ENCODE measurements around the gene HNRNPH3.

HNRNPH3 gene

DNA sequence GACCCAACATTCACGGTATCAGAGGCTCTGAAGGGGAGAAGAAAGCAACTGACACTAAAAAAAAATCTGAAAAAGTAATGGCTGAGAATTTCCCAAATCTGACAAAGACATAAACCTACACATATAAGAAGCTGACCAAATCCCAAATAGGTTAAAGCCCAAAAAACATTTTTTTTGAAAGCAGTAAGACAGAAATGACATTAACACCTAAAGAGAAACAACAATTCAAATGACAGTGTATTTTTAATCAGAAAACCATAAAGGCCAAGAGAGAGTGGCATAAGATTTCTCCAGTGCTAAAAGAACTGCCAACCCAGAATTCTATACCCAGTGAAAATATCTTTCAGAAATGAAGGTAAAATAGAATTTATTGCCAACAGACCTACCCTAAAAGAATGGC lies 39.7 kb downstream of the HNRNPH3 start:
- no peak overlapping the region for H3K23ac ChIP-seq (ENCODE audit: low read length)
- no peak overlapping the region for H4K12ac ChIP-seq (ENCODE audit: low read depth, low read length)
- H3K4me1 ChIP-seq (ENCODE audit: control insufficient read depth in 1 of 2, insufficient read depth in 2 of 2, low read length in 2 of 2) = no peaks in the 10 kb centered on the region
- H3K36me3 ChIP-seq (ENCODE audit: control insufficient read depth in 1 of 2, insufficient read depth in 2 of 2, low read length in 2 of 2) = peaks cover 17 to 27% of the 10 kb centered on the region in 2 experiments
- no peak overlapping the region for H3K14ac ChIP-seq (ENCODE audit: low read length)
- no peak overlapping the region for H4K8ac ChIP-seq (ENCODE audit: low read depth, low read length)
- no peak overlapping the region for H2BK5ac ChIP-seq (ENCODE audit: low read depth, low read length, poor library complexity)
- H3K4me3 ChIP-seq (ENCODE audit: low read depth, low read length) = no peak overlapping the region
- no peak overlapping the region for H3K27ac ChIP-seq (ENCODE audit: low read depth, low read length)
- no peak for DNase-seq
- no peak overlapping the region for H3K9ac ChIP-seq (ENCODE audit: low read length)
- H2BK120ac ChIP-seq (ENCODE audit: insufficient read depth, low read length, poor library complexity) = no peak overlapping the region
- no peaks in the 10 kb centered on the region for H3K27me3 ChIP-seq (ENCODE audit: insufficient read depth, low read length)
- H3K18ac ChIP-seq (ENCODE audit: low read length) = no peak overlapping the region
- no peaks in the 10 kb centered on the region for H3K79me1 ChIP-seq (ENCODE audit: low read length)
- H3K9me3 ChIP-seq (ENCODE audit: insufficient read depth, low read depth, low read length) = peaks cover 5% of the 10 kb centered on the region
- no peak overlapping the region for H2BK12ac ChIP-seq (ENCODE audit: low read length)
- no peak overlapping the region for H2AK5ac ChIP-seq (ENCODE audit: low read length)
- H4K91ac ChIP-seq (ENCODE audit: low read depth, low read length) = no peak overlapping the region
- H3K79me2 ChIP-seq (ENCODE audit: control insufficient read depth, insufficient read depth, low read length, poor library complexity) = no peaks in the 10 kb centered on the region
- H2AFZ ChIP-seq (ENCODE audit: insufficient read depth, low read length, poor library complexity) = no peak overlapping the region
- no peak overlapping the region for H3K4me2 ChIP-seq (ENCODE audit: low read length)
- WGBS (ENCODE audit: extremely low coverage, insufficient coverage, insufficient read length) = no CpG with 5 or more reads among the region's 1 CpG
- H3K4ac ChIP-seq (ENCODE audit: low read depth, low read length) = no peak overlapping the region

DNA sequence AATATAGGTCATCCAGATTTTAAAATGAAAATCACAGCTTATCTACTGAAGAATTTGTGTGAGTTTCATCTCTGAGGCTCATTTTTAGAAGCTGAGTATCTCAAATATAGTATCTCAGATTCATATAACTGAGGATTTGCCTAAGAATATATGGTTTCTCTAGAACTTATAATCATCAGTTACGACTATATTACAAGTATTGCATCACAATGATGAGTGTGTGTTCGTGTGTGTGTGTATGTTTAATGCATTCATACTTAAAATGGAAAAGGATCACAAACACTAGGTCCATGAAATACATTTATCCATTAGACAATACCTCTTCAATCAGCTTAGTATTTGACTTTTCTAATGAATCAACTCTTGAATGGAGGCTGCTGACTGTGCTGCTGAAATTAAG lies 53.9 kb downstream of the HNRNPH3 start:
- no peak overlapping the region for H3K27ac ChIP-seq (ENCODE audit: low read depth, low read length)
- no peak overlapping the region for H2BK5ac ChIP-seq (ENCODE audit: low read depth, low read length, poor library complexity)
- no peak for DNase-seq
- H3K14ac ChIP-seq (ENCODE audit: low read length) = no peak overlapping the region
- no peak overlapping the region for H3K4me2 ChIP-seq (ENCODE audit: low read length)
- H3K4me3 ChIP-seq (ENCODE audit: low read depth, low read length) = no peak overlapping the region
- no peaks in the 10 kb centered on the region for H3K27me3 ChIP-seq (ENCODE audit: insufficient read depth, low read length)
- H3K4me1 ChIP-seq (ENCODE audit: control insufficient read depth in 1 of 2, insufficient read depth in 2 of 2, low read length in 2 of 2) = no peaks in the 10 kb centered on the region
- no peaks in the 10 kb centered on the region for H3K9me3 ChIP-seq (ENCODE audit: insufficient read depth, low read depth, low read length)
- no peak overlapping the region for H4K12ac ChIP-seq (ENCODE audit: low read depth, low read length)
- H2AK5ac ChIP-seq (ENCODE audit: low read length) = no peak overlapping the region
- WGBS (ENCODE audit: extremely low coverage, insufficient coverage, insufficient read length) = no CpG with 5 or more reads among the region's 2 CpGs
- H2BK120ac ChIP-seq (ENCODE audit: insufficient read depth, low read length, poor library complexity) = no peak overlapping the region
- no peak overlapping the region for H3K4ac ChIP-seq (ENCODE audit: low read depth, low read length)
- peaks cover 12 to 20% of the 10 kb centered on the region in 2 experiments for H3K36me3 ChIP-seq (ENCODE audit: control insufficient read depth in 1 of 2, insufficient read depth in 2 of 2, low read length in 2 of 2)
- H3K79me1 ChIP-seq (ENCODE audit: low read length) = no peaks in the 10 kb centered on the region
- H3K23ac ChIP-seq (ENCODE audit: low read length) = no peak overlapping the region
- no peak overlapping the region for H3K18ac ChIP-seq (ENCODE audit: low read length)
- no peak overlapping the region for H2AFZ ChIP-seq (ENCODE audit: insufficient read depth, low read length, poor library complexity)
- no peak overlapping the region for H2BK12ac ChIP-seq (ENCODE audit: low read length)
- H3K79me2 ChIP-seq (ENCODE audit: control insufficient read depth, insufficient read depth, low read length, poor library complexity) = no peaks in the 10 kb centered on the region
- H4K8ac ChIP-seq (ENCODE audit: low read depth, low read length) = no peak overlapping the region
- no peak overlapping the region for H4K91ac ChIP-seq (ENCODE audit: low read depth, low read length)
- no peak overlapping the region for H3K9ac ChIP-seq (ENCODE audit: low read length)
